ENCODE data around the gene FBXO9. TPM values are rescaled to one million over a fixed set of nuclear protein-coding genes. Genes with fewer than 3 reads are reported as not detected.

The FBXO9 gene
- total and polyA plus RNA-seq, 10 of the 15 experiments (the other 5 are each of a cell fraction or from before 2014, with no cell fraction given) = 9.9 to 68.9 (median 31.3) TPM

DNA sequence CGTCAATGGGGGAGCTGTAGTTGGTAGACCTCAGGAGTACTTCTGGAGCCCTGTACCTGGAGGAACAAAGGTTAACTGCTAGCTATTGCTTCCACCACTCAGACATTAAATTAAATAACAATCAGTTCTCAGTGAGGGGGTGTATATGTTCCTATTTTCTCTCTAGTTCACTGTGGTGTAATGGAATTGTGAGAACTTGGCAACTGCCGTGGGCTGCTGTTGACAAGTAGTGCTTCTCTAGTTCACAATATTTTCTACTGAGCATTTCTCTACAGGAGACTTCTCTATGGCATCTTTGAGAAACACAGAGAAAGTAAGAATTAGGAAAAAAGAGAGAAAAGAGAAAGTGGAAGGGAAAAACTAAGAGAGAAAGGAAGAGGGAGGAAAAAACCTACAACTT lies 46.8 kb upstream of the FBXO9 start (continued):
- TF ChIP-seq NR2C2 (IDR thresholded peaks at IDR 0.05; ENCODE audit: borderline replicate concordance, control insufficient read depth, insufficient read length, low read depth) (no peak), NBN (IDR thresholded peaks at IDR 0.05) (no peak), ZSCAN29 (IDR thresholded peaks at IDR 0.05) (no peak), DPF2 (IDR thresholded peaks at IDR 0.05) (no peak), SUPT20H (IDR thresholded peaks at IDR 0.05; ENCODE audit: borderline replicate concordance, control insufficient read depth, low read depth, low read length) (no peak), SPI1 (IDR thresholded peaks at IDR 0.05; ENCODE audit: borderline replicate concordance, insufficient read depth, low read depth, low read length) (no peak)

DNA sequence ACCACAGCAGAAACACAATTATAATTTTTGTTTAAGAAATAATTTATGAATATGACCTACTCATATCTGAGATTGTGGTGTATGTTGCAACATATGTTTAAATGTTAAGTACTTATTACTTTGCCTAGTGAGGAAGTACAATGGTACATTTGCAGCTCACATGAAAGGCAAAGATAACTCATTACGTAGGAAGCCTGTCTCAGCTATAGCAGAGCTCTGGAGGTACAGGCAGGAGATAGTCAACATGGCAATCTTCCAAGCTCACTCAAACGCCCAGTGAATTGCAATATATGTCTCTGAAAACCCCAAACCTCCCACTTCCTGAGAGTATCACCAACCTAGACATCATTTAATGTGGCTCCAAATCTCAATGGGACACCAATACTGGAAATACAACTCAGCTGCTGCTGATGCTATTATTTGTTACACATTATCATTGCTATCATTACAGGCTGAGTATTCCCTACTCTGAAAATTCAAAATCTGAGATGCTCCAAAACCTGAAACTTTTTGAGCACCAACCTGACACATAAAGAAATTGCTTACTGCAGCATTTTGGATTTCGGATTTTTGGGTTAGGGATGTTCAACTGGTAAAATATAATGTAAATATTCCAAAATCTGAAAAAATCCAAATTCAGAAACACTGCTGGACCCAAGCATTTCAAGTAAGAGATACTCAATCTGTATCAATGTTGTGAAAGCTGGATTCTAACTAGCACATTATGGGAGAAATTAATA lies 45.0 kb upstream of the FBXO9 start:
- ChIA-PET POLR2A (no interaction called here), CTCF (interaction anchor here (1.2 kb wide), 1 partner anchor 28 kb away, joined by 3 read pairs; no protein-coding TSS in a partner anchor), RAD21 (ENCODE audit: unreplicated experiment) (no interaction called here), SMC1A (ENCODE audit: uncharacterized antibody, unreplicated experiment) (no interaction called here)
- Histone ChIP-seq H3K9ac (ENCODE audit: control insufficient read depth, insufficient read depth, low read length) (no peak overlapping the region), H4K20me1 (ENCODE audit: control insufficient read depth, insufficient read depth) (no peaks in the 10 kb centered on the region), H3K4me2 (ENCODE audit: control insufficient read depth, insufficient read depth) (no peak overlapping the region), H3K4me3 (no peak overlapping the region), H3K4me1 (ENCODE audit: control insufficient read depth, insufficient read depth, low read length) (no peaks in the 10 kb centered on the region), H2AFZ (ENCODE audit: control insufficient read depth, low read depth, low read length) (no peak overlapping the region), H3K9me3 (replicated peaks; ENCODE audit: control insufficient read depth, insufficient read depth, low read length) (no peaks in the 10 kb centered on the region), H3K27me3 (replicated peaks in 1 of 2; ENCODE audit: control insufficient read depth in 2 of 2, insufficient read depth in 2 of 2, low read length in 1 of 2) (no peaks in the 10 kb centered on the region), H3K36me3 (ENCODE audit: control insufficient read depth in 2 of 2, insufficient read depth in 2 of 2, low read length in 1 of 2) (no peaks in the 10 kb centered on the region), H3K27ac (ENCODE audit: control insufficient read depth, insufficient read depth) (no peak overlapping the region), H3K79me2 (ENCODE audit: control insufficient read depth, insufficient read depth, low read length) (no peaks in the 10 kb centered on the region)
- in situ Hi-C loops (cut with MboI) = no loop called here
- 60% methylated on average over 3 of the region's 3 CpGs for WGBS (ENCODE audit: insufficient coverage, insufficient replicate concordance, low lambda C conversion rate, missing lambda C conversion rate)
- DNase-seq (ENCODE audit: low read depth, low spot score) (no peak), ATAC-seq (no peak), FAIRE-seq (no peak)
- TF ChIP-seq WRNIP1 (IDR thresholded peaks at IDR 0.05; ENCODE audit: borderline replicate concordance, low read depth, low read length) = no peak
- no peak for TF ChIP-seq CHD1 (IDR thresholded peaks at IDR 0.05; ENCODE audit: low read depth, low read length)
- no peak for TF ChIP-seq MTA3 (IDR thresholded peaks at IDR 0.05; ENCODE audit: borderline replicate concordance, low read length)
- no peak for TF ChIP-seq RAD51 (IDR thresholded peaks at IDR 0.05)
- TF ChIP-seq ZNF384 (IDR thresholded peaks at IDR 0.05; ENCODE audit: borderline replicate concordance, low read depth, low read length) = no peak
- no peak for TF ChIP-seq NFYA (IDR thresholded peaks at IDR 0.05; ENCODE audit: borderline replicate concordance, low read depth, low read length)
- TF ChIP-seq NFIC (IDR thresholded peaks at IDR 0.05; ENCODE audit: low read depth, low read length) = no peak
- no peak for TF ChIP-seq EZH2 (IDR thresholded peaks at IDR 0.05; ENCODE audit: borderline replicate concordance, control insufficient read depth, low read depth, low read length)
- TF ChIP-seq, protein P1, sequence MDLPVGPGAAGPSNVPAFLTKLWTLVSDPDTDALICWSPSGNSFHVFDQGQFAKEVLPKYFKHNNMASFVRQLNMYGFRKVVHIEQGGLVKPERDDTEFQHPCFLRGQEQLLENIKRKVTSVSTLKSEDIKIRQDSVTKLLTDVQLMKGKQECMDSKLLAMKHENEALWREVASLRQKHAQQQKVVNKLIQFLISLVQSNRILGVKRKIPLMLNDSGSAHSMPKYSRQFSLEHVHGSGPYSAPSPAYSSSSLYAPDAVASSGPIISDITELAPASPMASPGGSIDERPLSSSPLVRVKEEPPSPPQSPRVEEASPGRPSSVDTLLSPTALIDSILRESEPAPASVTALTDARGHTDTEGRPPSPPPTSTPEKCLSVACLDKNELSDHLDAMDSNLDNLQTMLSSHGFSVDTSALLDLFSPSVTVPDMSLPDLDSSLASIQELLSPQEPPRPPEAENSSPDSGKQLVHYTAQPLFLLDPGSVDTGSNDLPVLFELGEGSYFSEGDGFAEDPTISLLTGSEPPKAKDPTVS (IDR thresholded peaks at IDR 0.05; ENCODE audit: low read depth, low read length) = no peak
- no peak for TF ChIP-seq TBL1XR1 (IDR thresholded peaks at IDR 0.05; ENCODE audit: low read depth, low read length)
- no peak for TF ChIP-seq SIX5 (IDR thresholded peaks at IDR 0.05; ENCODE audit: low read depth, low read length, severe bottlenecking)
- TF ChIP-seq ETV6 (conservative IDR thresholded peaks at IDR 0.05 in 1 of 2, IDR thresholded peaks at IDR 0.05 in 1 of 2; ENCODE audit: borderline replicate concordance in 1 of 2, low read depth in 1 of 2) = no peak
- TF ChIP-seq CHD4 (IDR thresholded peaks at IDR 0.05) = no peak
- no peak for TF ChIP-seq BCL11A (IDR thresholded peaks at IDR 0.05; ENCODE audit: low read depth, low read length)
- TF ChIP-seq, protein P2, sequence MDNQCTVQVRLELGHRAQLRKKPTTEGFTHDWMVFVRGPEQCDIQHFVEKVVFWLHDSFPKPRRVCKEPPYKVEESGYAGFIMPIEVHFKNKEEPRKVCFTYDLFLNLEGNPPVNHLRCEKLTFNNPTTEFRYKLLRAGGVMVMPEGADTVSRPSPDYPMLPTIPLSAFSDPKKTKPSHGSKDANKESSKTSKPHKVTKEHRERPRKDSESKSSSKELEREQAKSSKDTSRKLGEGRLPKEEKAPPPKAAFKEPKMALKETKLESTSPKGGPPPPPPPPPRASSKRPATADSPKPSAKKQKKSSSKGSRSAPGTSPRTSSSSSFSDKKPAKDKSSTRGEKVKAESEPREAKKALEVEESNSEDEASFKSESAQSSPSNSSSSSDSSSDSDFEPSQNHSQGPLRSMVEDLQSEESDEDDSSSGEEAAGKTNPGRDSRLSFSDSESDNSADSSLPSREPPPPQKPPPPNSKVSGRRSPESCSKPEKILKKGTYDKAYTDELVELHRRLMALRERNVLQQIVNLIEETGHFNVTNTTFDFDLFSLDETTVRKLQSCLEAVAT (IDR thresholded peaks at IDR 0.05) = no peak
- TF ChIP-seq ZNF24 (IDR thresholded peaks at IDR 0.05) = no peak
- BruUV-seq (replicated peaks) = no TSS peak
- intact Hi-C loops (cut with micrococcal nuclease; ENCODE audit: unreplicated experiment) = no loop called here
